GM18517 (cell line): Measurements from ENCODE around the gene ZRANB3.
"Not testable (repeated sequence)": the region's sequence is repeated elsewhere in the genome, so short reads cannot be mapped to it uniquely, and the experiment has no call there.

Experiments
- ATAC-seq: cut with Tn5 transposase; IDR thresholded peaks from one replicate; pipeline ENCODE4 v1.9.1; 2021; ENCODE audit warnings: mild to moderate bottlenecking, moderate library complexity; ENCODE audit not compliant: unreplicated experiment

ZRANB3 gene

DNA sequence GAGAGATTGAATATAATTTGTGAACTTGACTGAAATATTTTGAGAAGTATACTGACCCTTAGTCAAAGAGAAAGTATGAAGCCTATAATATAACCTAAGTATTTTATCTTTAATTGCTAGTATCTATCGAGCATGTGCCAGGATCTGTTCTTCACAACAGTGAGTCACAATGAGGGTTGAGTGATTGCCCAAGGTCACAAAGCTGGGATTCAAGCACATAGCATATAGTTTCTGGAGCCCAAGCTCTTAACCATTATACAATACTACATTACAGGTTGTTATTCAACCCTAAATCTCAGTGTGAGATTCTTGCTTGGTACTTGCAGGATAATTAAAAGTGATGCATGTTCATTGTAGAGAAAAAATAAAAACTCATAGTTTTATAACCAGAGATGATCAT, 381.8 kb downstream of the ZRANB3 start:
- no peak for ATAC-seq

DNA sequence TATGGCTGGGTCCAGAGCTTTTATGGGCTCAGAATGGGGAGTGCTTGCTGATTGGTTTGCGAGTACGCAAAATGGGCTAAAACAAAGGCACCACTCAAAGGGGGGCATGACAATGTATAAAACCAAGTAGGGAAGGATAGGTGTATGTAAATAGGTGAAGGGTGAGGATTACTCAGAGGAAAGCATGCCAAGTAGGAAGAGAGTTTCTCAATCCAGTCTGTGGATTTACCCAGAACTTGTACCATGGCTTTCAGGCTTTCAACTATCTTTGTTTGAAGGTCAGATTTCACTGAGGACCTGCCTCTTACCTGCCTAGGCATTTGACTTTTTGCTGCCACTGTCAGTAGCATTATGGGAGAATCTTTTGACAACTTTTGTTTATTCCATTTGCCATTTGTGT, 386.7 kb downstream of the ZRANB3 start:
- ATAC-seq, result no peak

DNA sequence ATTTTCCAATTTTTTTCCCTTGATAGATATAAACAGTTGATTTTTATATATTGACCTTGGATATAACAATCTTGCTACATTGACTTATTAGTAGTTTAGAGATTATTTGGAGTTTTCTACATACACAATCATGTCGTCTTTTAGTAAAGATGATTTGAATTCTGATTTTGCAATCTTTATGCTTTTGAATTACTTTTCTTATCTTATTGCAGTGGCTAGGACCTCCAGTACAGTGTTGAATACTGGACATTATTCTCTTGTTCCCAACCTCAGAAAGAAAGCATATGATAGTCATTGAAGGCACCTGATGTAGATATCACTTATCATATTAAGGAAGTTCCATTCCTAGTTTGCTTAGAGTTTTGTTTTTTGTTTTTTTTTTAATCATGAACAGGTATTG, 388.7 kb downstream of the ZRANB3 start:
- ATAC-seq, result no peak

DNA sequence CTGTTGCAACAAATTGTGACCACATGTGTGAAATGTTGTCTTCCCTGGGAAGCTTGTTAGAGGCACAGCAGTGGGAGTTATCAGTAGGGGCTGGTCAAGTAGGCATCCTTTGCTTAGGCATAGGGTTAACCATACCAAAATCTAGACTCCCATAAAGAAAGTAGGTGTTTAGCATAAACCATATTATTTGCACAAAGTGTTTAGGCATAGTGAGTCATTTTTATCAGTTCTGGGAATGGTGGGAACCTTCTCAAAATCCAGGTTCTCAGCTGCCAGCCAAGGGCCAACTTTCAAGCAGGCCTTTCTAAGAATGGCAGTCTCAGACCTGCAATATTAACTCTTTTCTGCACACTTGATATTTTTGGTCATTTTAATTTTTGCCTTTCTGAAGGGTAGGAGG, 390.4 kb downstream of the ZRANB3 start:
- ATAC-seq, result no peak

DNA sequence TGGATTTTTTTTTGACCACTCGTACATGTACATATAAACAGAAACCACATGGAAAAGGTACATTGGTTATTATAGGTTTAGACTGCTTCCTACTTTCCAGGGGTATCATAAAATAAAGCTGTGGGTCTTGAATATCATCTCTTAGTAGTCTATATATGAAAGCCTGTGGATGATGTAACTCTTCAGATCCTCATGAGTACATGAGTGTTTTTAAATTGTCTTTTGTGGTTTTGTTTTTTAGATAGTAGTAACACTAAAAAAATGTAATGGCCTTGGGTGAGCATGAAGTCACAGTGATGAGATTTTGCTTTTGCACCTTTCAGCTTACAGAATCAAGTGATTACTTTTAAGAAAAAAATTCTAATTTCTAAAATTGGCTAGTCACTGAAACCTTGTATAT, 398.7 kb downstream of the ZRANB3 start:
- no peak for ATAC-seq

DNA sequence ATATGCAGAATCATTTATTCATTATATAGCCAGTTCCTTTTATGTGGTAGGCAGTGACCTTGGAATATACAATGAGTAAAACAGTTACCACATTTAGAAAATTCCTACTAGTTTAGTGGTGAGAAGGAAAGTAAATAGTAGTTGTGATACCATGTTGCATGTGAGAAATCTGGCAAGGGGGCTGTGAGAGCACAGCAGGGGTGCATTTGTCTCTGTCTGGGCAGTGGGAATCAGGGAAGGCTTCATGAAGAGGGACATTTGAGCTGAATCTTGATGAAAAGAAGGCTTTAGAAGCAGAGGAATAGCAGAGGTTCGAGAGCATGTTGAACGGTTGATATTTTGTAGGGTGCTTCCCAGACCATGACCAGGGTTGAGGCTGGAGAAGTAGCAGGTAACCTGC, 400.3 kb downstream of the ZRANB3 start:
- ATAC-seq, result no peak

DNA sequence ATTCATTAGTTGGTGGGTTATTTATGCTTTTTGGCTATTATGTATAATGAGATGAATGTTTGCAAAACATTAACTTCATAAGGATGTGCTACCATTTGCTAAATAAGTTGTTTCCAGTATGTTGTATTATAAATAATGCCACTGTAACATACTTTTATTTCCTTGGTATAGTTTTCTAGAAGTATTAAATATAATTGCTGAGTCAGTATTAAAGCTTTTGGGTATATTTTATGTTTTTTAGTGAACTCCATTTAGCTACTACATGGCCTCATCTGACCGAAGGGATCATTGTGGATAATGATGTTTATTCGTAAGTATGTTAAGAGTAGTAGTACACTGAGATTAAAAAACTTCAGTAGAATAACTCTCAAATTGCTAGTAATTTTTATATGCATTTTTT, 405.1 kb downstream of the ZRANB3 start:
- no peak for ATAC-seq

DNA sequence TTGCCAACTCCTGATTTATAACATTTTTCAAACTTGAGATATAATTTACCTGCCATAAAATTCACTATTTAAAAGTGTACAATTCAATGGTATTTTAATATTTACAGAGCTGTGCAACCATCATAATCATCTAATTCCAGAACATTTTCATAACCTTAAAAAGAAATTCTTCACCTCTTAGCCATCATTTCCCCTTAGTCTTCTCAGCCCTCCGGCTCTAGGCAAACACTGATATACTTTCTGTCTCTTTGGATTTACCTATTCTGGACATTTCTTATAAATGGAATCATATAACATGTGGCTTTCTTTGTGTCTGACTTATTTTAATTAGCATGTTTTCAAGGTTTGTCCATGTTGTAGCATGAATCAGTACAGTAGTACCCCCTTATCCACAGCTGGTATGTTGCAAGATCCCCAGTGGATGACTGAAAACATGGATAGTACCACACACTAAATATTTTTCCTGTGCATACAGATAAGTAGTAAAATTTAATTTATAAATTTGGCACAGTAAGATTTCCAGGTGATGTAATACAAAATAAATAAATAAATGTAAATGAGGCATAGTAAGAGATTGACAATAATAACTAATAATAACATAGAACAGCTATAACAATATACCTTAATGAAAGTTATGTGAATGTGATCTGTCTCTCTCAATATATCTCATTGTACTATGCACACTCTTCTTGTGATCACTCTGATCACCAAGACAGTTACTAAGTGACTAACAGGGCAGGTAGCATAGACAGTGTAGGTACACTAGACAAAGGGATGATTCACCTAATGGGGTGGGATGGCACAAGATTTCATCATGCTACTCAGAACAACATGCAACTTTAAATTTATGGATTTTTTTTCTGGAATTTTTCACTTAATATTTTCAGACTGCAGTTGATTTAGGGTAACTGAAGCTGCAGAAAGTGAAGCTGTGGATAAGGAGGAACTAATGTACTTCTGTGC, 405.8 kb downstream of the ZRANB3 start:
- ATAC-seq, result no peak

DNA sequence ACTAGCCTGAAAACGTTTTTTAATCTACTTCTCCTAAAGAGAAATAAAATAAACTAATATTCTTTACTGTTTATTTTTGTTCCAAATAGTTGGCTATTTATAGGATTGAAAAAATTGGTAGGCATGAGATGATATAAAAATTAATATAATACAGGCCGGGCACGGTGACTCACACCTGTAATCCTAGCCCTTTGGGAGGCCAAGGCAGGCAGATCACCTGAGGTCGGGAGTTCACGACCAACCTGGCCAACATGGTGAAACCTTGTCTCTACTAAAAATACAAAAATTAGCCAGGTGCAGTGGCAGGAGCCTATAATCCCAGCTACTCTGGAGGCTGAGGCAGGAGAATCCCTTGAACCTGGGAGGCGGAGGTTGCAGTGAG, 409.4 kb downstream of the ZRANB3 start:
- not testable (repeated sequence) for ATAC-seq

DNA sequence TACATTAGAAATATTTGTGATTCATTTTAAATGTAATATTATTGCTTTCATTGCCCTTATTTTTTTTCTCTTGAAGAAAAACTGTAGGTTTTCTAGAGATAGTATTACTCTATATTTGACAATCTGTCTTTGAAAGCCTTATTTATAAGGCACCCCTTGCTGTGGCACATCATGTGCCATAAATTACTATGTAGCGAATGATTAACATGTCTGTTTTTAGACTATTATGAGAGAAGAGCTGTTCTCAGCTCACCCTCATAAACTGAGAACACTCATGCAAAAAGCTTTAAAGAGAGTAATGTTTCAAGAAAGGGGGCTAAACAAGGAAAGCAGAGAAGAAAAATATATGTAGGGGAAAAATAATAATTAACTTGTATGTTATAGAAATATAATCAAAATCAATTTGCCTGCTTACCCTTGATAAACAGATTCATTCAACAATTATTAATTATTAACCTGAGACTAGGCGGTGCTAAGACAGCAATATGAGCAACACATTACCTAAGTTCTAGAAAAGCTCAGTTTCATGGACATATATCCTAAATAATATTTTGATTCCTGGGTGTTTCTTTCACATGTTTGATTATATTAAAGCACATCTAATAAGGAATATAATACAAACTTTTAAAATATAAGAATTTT, 409.9 kb downstream of the ZRANB3 start:
- ATAC-seq, result no peak

DNA sequence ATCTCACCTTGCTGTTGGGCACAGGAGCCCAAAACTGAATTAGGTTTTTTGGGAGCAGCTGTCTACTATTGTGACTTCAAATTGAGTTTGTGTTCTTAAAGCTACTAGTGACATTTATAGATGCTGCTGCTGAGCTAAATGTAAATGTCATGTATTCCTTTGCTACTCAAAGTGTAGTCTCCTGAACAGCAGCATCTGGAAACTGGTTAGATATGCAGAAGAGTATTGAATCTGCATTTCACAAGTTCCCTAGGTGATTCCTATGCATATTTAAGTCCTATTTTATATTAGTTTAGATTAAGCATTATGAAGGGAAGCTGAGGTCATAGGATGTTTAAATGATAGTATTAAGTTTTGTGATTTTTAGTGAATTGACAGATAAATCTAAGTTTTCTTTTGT, 411.4 kb downstream of the ZRANB3 start:
- ATAC-seq, result no peak

DNA sequence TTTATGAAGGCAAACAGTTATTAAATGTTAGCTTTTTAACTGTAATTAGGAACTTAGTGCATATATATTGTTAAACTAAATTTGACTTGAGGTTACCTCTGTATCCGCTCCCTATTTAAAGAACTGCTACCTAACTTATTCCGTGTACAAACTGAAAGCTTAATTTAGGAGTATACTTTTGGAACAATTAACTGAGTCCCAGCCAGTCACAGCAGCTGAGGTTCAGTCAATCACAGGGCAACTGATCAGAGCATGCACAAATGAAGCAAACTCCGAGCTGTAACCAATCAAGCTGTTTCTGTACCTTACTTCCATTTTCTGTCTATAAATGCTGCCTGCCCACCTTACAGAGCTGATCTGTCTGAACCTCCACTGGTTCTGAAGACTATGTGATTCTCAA, 417.7 kb downstream of the ZRANB3 start:
- ATAC-seq, result no peak

DNA sequence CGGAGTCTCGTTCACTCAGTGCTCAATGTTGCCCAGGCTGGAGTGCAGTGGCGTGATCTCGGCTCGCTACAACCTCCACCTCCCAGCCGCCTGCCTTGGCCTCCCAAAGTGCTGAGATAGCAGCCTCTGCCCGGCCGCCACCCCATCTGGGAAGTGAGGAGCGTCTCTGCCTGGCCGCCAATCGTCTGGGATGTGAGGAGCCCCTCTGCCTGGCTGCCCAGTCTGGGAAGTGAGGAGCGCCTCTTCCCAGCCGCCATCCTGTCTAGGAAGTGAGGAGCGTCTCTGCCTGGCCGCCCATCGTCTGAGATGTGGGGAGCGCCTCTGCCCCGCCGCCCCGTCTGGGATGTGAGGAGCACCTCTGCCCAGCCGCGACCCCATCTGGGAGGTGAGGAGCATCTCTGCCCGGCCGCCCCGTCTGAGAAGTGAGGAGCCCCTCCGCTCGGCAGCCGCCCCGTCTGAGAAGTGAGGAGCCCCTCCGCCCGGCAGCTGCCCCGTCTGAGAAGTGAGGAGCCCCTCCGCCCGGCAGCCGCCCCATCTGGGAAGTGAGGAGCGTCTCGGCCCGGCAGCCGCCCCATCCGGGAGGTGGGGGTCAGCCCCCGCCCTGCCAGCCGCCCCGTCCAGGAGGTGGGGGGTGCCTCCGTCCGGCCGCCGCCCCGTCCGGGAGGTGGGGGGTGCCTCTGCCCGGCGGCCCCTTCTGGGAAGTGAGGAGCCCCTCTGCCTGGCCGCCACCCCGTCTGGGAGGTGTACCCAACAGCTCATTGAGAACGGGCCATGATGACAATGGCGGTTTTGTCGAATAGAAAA, 425.3 kb downstream of the ZRANB3 start:
- ATAC-seq, result not testable (repeated sequence)

DNA sequence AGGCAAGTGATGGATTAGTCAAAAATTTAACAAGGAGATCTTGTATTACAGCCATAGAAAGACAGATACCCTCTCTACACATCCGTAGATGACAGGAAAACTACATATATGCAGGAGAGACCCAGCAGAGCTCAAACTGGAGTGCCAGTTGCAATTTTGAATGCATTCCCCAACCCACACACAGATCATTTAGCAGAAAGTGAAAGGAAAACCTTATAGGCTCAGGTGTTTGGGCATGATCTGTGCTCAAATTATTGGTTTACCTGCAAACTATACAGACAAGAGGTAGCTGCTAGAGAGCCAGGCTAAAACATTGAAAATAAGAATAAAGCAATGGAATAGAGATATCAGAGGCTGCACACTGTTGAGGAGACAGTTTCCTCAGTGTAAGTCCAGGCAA, 427.2 kb downstream of the ZRANB3 start:
- no peak for ATAC-seq

DNA sequence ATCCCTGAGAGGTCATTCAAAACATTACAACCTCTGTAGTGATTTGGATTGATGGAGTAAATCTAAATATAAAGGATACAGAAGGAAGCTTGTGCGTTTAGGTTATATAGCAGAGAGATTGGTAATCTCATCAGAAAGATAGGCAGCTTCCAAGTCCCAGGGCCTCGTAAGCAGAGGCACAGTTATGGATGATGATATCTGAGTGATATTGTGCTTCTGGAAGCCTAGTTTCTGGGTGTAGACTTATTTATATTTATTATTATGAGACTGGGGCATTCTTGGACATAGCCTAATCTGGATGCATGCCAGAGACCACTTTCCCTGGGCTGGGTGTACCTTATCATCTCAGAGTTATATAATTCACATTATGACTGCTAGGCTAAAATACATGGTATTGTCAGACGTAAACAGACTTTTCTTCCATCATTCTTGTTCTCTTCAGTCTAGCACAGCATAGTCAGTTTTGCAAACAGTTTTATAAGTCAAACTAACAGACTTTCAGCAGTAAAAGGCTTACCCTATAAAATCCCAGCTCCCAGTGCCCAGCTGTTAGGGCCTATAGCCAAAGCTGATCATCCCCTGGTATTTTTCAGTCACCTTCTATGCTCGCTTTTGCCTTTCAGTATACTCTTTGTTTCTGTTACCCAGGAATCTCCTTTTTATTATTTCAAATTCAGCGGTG, 431.1 kb downstream of the ZRANB3 start:
- no peak for ATAC-seq

DNA sequence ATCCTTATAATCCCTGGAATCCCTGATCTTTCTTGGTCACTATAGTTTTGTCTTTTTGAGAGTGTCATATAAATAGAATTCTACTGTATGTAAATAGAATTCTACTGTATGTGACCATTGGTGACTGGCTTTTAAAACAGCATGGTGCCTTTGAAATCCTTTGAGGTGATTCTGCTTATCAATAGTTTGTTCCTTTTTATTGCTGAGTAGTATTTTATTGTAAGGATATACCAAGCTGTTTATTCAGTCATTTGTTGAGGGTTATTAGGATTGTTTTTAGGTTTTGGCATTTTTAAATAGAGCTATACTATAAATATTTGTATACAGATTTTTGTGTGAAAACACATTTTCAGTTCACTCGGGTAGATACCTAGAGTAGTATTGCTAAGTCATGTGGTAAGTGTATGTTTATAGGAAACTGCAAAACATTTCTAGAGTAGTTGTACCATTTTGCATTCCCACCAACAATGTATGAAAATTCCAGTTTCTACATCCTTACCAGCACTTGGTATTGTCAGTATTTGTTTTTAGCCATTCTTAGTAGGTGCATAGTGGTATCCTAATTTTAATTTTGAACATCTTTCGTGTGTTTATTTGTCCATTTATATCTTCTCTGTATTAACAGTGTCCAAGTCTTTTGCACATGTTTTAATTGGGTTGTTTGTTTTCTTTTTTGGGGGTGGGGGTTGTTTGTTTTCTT, 433.3 kb downstream of the ZRANB3 start:
- no peak for ATAC-seq

DNA sequence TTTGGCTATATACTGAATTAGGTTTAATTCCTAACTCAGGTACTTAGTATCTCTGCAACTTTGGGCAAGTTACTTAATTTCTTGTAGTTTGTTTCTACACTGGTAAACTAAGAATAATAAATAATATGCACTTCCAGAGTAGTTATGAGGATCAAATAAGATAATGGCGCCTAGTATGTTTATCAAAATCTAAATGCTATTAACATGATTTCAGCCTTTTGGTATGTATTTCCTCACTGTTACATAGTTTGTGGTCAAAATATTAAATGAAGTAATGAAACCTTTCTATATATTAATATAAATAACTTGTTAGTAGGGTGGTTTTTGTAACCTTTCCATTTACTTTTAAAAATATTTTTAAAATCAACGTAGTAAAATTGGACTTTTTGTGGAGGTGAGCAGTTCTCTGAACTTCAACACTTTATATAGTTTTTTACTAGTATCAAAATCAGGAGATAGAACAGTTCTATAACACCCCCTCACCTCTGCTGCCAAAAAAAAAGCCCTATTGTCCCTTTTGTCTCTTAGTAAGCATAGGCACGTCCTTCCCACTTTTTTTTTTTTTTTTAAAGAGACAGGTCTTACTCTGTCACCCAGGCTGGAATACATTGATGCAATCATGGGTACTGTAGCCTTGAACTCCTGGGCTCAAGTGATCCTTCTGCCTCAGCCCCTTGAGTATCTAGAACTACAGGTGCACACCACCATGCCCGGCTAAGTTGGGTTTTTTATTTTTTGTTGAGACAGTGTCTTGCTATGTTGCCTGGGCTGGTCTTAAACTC, 434.2 kb downstream of the ZRANB3 start:
- ATAC-seq, result no peak

DNA sequence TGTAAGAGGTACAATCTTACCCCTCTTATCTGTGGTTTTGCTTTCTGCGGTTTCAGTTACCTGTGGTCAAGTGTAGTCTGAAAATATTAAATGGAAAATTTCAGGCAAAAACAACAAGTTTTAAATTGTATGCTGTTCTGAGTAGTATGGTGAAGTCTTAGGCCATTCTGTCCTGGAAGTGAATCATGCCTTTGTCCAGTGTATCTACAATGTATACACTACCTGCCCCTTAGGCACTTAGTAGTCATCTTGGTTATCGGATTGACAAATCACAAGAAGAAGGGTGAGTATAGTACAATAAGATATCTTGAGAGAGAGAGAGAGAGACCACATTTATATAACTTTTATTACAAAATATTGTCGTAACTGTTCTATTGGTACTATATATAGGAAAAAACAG, 435.4 kb downstream of the ZRANB3 start:
- no peak for ATAC-seq

DNA sequence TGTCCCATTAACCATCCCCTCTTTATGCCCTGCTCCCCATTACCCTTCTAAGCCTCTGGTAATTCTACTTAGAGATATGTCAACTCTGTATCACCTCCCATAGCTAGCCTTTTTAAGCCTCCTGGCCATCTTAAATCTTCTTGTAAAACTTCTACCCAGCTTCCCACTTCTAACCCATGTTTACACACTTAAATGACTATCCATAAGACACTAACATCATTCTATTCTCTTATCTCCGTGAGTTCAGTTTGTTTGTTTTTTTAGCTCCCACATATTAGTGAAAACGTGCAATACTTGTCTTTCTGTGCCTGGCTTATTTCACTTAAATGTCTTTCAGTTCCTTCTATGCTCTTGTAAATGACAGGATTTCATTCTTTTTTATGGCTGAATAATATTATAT, 436.5 kb downstream of the ZRANB3 start:
- ATAC-seq, result no peak
